Neuronal stem cell (in vitro differentiated cells): ENCODE data around the gene EIF3F.

Experiments
- DNase-seq: peaks from one replicate; pipeline ENCODE4 v3.0.0-alpha.2; 2013; ENCODE audit warnings: low spot score
- H2AFZ ChIP-seq: one replicate; pipeline ENCODE4 v1.6.1; 2013; ENCODE audit warnings: mild to moderate bottlenecking, low read length, inconsistent platforms
- H2AK5ac ChIP-seq: 2 replicates; pipeline ENCODE4 v1.6.1; 2013; ENCODE audit warnings: low read depth, mild to moderate bottlenecking, inconsistent platforms, low read length, moderate library complexity, mixed read lengths
- H2BK120ac ChIP-seq: 2 replicates; pipeline ENCODE4 v1.6.1; 2013; ENCODE audit warnings: low read depth, mild to moderate bottlenecking, inconsistent platforms, low read length, moderate library complexity, mixed read lengths
- H2BK12ac ChIP-seq: one replicate; pipeline ENCODE4 v1.6.1; 2013; ENCODE audit warnings: low read length, inconsistent platforms
- H2BK15ac ChIP-seq: 2 replicates; pipeline ENCODE4 v1.6.1; 2013; ENCODE audit warnings: mild to moderate bottlenecking, low read length, inconsistent platforms, mixed read lengths
- H2BK5ac ChIP-seq: one replicate; pipeline ENCODE4 v1.6.1; 2013; ENCODE audit warnings: inconsistent platforms, mild to moderate bottlenecking, low read length, moderate library complexity
- H3K14ac ChIP-seq: one replicate; pipeline ENCODE4 v1.6.1; 2013; ENCODE audit warnings: low read length, inconsistent platforms
- H3K18ac ChIP-seq: 2 replicates; pipeline ENCODE4 v1.6.1; 2013; ENCODE audit warnings: low read length, inconsistent platforms
- H3K23ac ChIP-seq: 2 replicates; pipeline ENCODE4 v1.6.1; 2013; ENCODE audit warnings: low read depth, mild to moderate bottlenecking, mixed read lengths, low read length, inconsistent platforms; ENCODE audit not compliant: poor library complexity
- H3K27ac ChIP-seq: replicated peaks from 3 replicates; pipeline ENCODE4 v1.5.1; 2013; ENCODE audit warnings: low read length, inconsistent platforms
- H3K27me3 ChIP-seq, 3 experiments: 2 replicates each; pipeline ENCODE4 v1.6.1; 2013; ENCODE audit warnings: low read length in 3 of 3, mild to moderate bottlenecking in 2 of 3, inconsistent platforms in 1 of 3, low read depth in 1 of 3, mixed read lengths in 1 of 3, moderate library complexity in 1 of 3; ENCODE audit not compliant: control insufficient read depth in 3 of 3, insufficient read depth in 3 of 3
- H3K36me3 ChIP-seq, 2 donors: replicated peaks in 1 of 2; 2 replicates each; pipeline ENCODE4 v1.6.1; 2013; ENCODE audit warnings: low read length in 2 of 2; ENCODE audit not compliant: control insufficient read depth in 2 of 2, insufficient read depth in 2 of 2
- H3K4ac ChIP-seq: 2 replicates; pipeline ENCODE4 v1.6.1; 2013; ENCODE audit warnings: inconsistent platforms, mild to moderate bottlenecking, low read length, moderate library complexity
- H3K4me1 ChIP-seq, 2 donors: 1 replicate in 1 of 2; 2 replicates in 1 of 2; pipeline ENCODE4 v1.6.1; 2013; ENCODE audit warnings: low read length in 2 of 2, low read depth in 1 of 2; ENCODE audit not compliant: control insufficient read depth in 2 of 2, insufficient read depth in 1 of 2
- H3K4me2 ChIP-seq: one replicate; pipeline ENCODE4 v1.6.1; 2013; ENCODE audit warnings: mild to moderate bottlenecking, low read length, inconsistent platforms; ENCODE audit not compliant: insufficient read depth, poor library complexity, severe bottlenecking
- H3K4me3 ChIP-seq, 2 donors: 2 replicates each; pipeline ENCODE4 v1.5.1; 2013; ENCODE audit warnings: low read length in 2 of 2, mild to moderate bottlenecking in 2 of 2, inconsistent platforms in 1 of 2, moderate library complexity in 1 of 2
- H3K79me1 ChIP-seq: one replicate; pipeline ENCODE4 v1.6.1; 2013; ENCODE audit warnings: low read depth, mild to moderate bottlenecking, inconsistent platforms, low read length, moderate library complexity
- H3K9ac ChIP-seq: one replicate; pipeline ENCODE4 v1.6.1; 2013; ENCODE audit warnings: mild to moderate bottlenecking, low read depth, low read length, inconsistent platforms; ENCODE audit not compliant: poor library complexity
- H3K9me3 ChIP-seq, 2 donors: replicated peaks in 1 of 2; 2 replicates each; pipeline versions ENCODE3 to v1.6.1; 2013; ENCODE audit warnings: low read length in 2 of 2, mild to moderate bottlenecking in 2 of 2, inconsistent platforms in 1 of 2, low read depth in 1 of 2, mixed read lengths in 1 of 2, moderate library complexity in 1 of 2; ENCODE audit not compliant: control insufficient read depth in 2 of 2, insufficient read depth in 1 of 2
- H4K8ac ChIP-seq: one replicate; pipeline ENCODE4 v1.6.1; 2013; ENCODE audit warnings: low read depth, mild to moderate bottlenecking, inconsistent platforms, low read length, moderate library complexity
- H4K91ac ChIP-seq: one replicate; pipeline ENCODE4 v1.6.1; 2013; ENCODE audit warnings: low read length, low read depth, mild to moderate bottlenecking, inconsistent platforms; ENCODE audit not compliant: poor library complexity
- WGBS, 2 donors: extraction: QIAGEN DNeasy Blood & Tissue Kit; methylation state at CpG; one replicate each; pipeline ENCODE4 v1.1.7; 2013; ENCODE audit warnings: missing lambda C conversion rate in 2 of 2, mixed read lengths in 1 of 2; ENCODE audit not compliant: insufficient read length in 2 of 2, insufficient replicate concordance in 1 of 2; ENCODE audit errors: extremely low coverage in 2 of 2; 5-methylcytosine and 5-hydroxymethylcytosine counted together

EIF3F gene

GRCh38 chr11:8002676-8003075, 15.5 kb downstream of the EIF3F start:
- H3K4me3 ChIP-seq, result no peak overlapping the region
- no peak overlapping the region for H2BK15ac ChIP-seq
- H3K27ac ChIP-seq, result no peak overlapping the region
- H4K91ac ChIP-seq, result no peak overlapping the region
- H3K9me3 ChIP-seq, result no peaks in the 10 kb centered on the region
- H3K18ac ChIP-seq, result no peak overlapping the region
- H2AFZ ChIP-seq, result no peak overlapping the region
- no peaks in the 10 kb centered on the region for H3K27me3 ChIP-seq
- no peak overlapping the region for H3K9ac ChIP-seq
- no peaks in the 10 kb centered on the region for H3K79me1 ChIP-seq
- no peak overlapping the region for H2BK5ac ChIP-seq
- H2BK12ac ChIP-seq, result no peak overlapping the region
- H3K4ac ChIP-seq, result no peak overlapping the region
- no CpG with 5 or more reads among the region's 1 CpG for WGBS, 2 donors
- H4K8ac ChIP-seq, result no peak overlapping the region
- no peak for DNase-seq
- no peak overlapping the region for H2BK120ac ChIP-seq
- no peak overlapping the region for H3K14ac ChIP-seq
- no peaks in the 10 kb centered on the region for H3K4me1 ChIP-seq
- no peak overlapping the region for H3K4me2 ChIP-seq
- no peak overlapping the region for H2AK5ac ChIP-seq
- H3K36me3 ChIP-seq, result peaks cover 5 to 29% of the 10 kb centered on the region in 2 donors
- H3K23ac ChIP-seq, result no peak overlapping the region

GRCh38 chr11:8003187-8003586, 16.1 kb downstream of the EIF3F start:
- Histone ChIP-seq H3K36me3 (peaks cover 2 to 24% of the 10 kb centered on the region in 2 donors), H2BK12ac (no peak overlapping the region), H3K27me3 (no peaks in the 10 kb centered on the region), H4K8ac (no peak overlapping the region), H3K23ac (no peak overlapping the region), H2AK5ac (no peak overlapping the region), H2BK120ac (no peak overlapping the region), H3K27ac (no peak overlapping the region), H2BK15ac (no peak overlapping the region), H3K18ac (no peak overlapping the region), H3K14ac (no peak overlapping the region), H3K9me3 (no peaks in the 10 kb centered on the region), H2AFZ (no peak overlapping the region), H4K91ac (no peak overlapping the region), H3K9ac (no peak overlapping the region), H3K4me3 (no peak overlapping the region), H3K4ac (no peak overlapping the region), H3K4me2 (no peak overlapping the region), H2BK5ac (no peak overlapping the region), H3K79me1 (no peaks in the 10 kb centered on the region), H3K4me1 (no peaks in the 10 kb centered on the region)
- no CpG with 5 or more reads among the region's 7 CpGs for WGBS, 2 donors
- no peak for DNase-seq

DNA sequence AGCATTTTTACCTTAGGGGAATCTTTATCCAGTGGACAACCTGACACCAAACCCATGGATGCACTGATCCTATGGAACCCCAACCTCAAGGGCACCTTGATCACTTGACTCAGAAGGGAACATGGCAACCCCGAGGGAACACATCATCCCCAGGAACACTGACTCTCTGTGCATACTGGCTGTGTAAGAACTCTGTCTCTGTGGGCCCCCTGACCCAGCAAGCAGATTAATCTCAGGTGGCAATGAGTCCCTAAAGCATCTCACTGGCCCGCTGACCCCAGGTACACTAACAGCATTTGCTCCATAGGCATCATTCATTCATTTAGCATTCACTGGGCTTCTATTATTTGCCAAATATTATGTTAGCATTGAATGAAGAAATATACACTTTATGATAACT, 16.9 kb downstream of the EIF3F start:
- WGBS, 2 donors, result no CpG with 5 or more reads among the region's 2 CpGs
- no peak overlapping the region for H3K4ac ChIP-seq
- H3K9me3 ChIP-seq, result no peaks in the 10 kb centered on the region

GRCh38 chr11:8005556-8005955, 18.4 kb downstream of the EIF3F start:
- no peaks in the 10 kb centered on the region for H3K9me3 ChIP-seq
- DNase-seq, result no peak

More for the DNA sequence above, 16.9 kb downstream of the EIF3F start:
- Histone ChIP-seq H4K8ac (no peak overlapping the region), H3K23ac (no peak overlapping the region), H3K18ac (no peak overlapping the region), H2AK5ac (no peak overlapping the region), H3K4me1 (no peaks in the 10 kb centered on the region), H3K4me3 (no peak overlapping the region), H3K27me3 (peaks cover 0 to 3% (median 0%) of the 10 kb centered on the region in 3 experiments), H2BK5ac (no peak overlapping the region), H2AFZ (no peak overlapping the region), H3K79me1 (no peaks in the 10 kb centered on the region), H2BK120ac (no peak overlapping the region), H2BK15ac (no peak overlapping the region), H4K91ac (no peak overlapping the region), H2BK12ac (no peak overlapping the region), H3K27ac (no peak overlapping the region), H3K4me2 (no peak overlapping the region), H3K9ac (no peak overlapping the region), H3K36me3 (peaks cover 0 to 16% of the 10 kb centered on the region in 2 donors), H3K14ac (no peak overlapping the region)
- no peak for DNase-seq

More at GRCh38 chr11:8005556-8005955, 18.4 kb downstream of the EIF3F start:
- H2BK5ac ChIP-seq, result no peak overlapping the region
- no peak overlapping the region for H3K18ac ChIP-seq
- no peaks in the 10 kb centered on the region for H3K4me1 ChIP-seq
- H3K9ac ChIP-seq, result peak overlapping the region; percentile 45
- H3K4me2 ChIP-seq, result no peak overlapping the region
- H3K27ac ChIP-seq, result no peak overlapping the region
- no peak overlapping the region for H4K8ac ChIP-seq
- H2BK120ac ChIP-seq, result no peak overlapping the region
- H3K4me3 ChIP-seq, result no peak overlapping the region
- H4K91ac ChIP-seq, result no peak overlapping the region
- H2AK5ac ChIP-seq, result no peak overlapping the region
- peaks cover 0 to 13% (median 0%) of the 10 kb centered on the region in 3 experiments for H3K27me3 ChIP-seq
- H2BK15ac ChIP-seq, result no peak overlapping the region
- no peak overlapping the region for H3K4ac ChIP-seq
- H2AFZ ChIP-seq, result no peak overlapping the region
- no peak overlapping the region for H2BK12ac ChIP-seq
- no peak overlapping the region for H3K14ac ChIP-seq
- H3K79me1 ChIP-seq, result no peaks in the 10 kb centered on the region
- H3K23ac ChIP-seq, result no peak overlapping the region
- H3K36me3 ChIP-seq, result peaks cover 0 to 1% of the 10 kb centered on the region in 2 donors
